GM21528 (cell line): ENCODE results near the gene DCDC2C.
A peak's percentile ranks its signal among the peaks of the same experiment; 100 is the strongest.

Experiments
- ATAC-seq: cut with Tn5 transposase; IDR thresholded peaks from one replicate; pipeline ENCODE4 v1.9.1; 2021; ENCODE audit warnings: mild to moderate bottlenecking, moderate library complexity; ENCODE audit not compliant: unreplicated experiment, low FRiP score

DCDC2C gene

DNA sequence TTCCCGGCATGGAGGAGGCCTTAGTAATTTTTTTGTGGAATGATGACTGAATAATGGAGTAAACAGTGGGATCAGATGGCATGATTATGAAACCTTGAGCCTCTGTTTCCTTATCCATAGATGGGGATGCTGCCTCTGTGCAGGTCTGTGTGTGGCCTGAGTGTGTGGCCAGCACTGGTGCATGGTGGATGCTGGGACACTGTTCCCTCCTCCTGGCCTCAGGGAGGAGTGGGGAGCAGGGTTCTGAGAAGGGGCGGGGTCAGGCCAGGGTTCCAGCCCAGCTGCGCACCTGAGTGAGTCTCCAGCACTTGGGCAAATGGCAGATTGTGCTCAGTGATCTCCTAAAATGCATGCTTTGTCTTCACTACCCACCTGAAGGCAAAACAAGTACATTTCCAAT lies 66.4 kb downstream of the DCDC2C start:
- ATAC-seq: no peak

DNA sequence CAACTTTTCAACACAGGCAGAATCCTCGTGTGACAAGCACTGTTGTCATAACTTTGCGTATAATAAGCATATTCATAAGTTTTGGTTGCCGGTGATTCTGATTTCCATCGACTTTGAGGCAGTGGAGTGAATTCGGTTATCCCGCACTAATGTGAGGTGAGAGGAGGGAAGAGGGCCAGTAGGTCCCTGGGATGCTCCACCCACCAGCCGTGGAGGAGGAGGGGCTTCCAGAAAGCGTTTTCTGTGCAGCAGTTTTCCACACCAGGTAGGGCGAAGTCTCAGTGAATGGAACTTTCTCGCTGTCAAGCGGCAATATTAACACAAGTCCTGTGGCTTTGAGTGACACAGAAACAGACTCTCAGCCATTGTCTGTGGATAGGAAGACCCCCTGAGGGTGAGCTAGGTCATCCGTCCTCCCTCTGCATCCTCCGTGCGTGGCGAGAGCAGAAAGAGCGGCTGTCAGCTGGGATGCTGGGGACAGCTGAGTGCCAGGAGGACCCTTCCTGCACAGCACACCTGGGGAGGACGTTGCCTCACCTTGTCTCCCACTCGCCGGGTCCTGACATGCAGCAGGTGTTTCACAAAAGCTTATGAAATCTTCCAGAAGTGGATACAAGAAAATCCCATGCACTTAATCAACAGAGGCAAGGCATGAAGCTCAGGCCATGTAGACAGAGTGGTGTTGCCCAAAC lies 67.5 kb downstream of the DCDC2C start:
- no peak for ATAC-seq

DNA sequence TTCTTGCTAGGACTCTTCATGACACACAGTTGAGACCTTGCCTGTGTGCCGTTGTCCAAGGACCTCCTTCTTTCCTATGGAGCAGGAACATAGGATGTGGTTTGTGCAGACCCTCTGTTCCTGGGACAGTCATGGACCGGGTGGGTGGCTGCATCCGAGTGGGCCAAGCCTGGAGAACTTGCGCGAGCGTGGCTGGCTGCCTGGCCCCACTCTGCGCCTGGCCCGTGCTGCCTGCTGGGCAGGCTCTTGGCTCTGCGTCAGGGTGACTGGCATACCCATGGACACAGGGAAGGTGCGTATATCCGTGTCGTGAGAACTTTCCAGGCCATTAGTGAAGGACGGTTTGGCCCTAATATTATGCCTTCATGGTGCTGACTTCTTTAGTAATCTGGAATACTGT lies 68.2 kb downstream of the DCDC2C start:
- no peak for ATAC-seq

DNA sequence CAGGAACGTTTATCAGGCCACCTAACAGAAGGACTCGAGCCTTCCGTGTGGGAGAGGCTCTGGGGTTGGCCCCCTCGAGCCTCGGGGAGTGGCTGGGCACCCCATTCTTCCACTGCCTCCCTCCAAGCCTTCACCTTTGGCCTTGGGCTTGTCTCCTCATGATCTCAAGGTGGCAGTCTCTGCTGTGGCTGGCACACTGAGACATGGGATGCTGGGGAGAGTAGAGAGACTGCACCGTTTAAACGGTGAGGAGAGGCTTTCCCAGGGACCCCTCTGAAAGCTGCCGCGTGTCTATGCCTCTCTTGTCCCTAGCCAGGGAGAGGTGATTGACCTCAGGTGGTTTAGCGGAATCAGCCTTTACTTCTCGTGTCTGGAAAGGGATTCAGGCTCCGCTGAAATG lies 71.0 kb downstream of the DCDC2C start:
- ATAC-seq: no peak

DNA sequence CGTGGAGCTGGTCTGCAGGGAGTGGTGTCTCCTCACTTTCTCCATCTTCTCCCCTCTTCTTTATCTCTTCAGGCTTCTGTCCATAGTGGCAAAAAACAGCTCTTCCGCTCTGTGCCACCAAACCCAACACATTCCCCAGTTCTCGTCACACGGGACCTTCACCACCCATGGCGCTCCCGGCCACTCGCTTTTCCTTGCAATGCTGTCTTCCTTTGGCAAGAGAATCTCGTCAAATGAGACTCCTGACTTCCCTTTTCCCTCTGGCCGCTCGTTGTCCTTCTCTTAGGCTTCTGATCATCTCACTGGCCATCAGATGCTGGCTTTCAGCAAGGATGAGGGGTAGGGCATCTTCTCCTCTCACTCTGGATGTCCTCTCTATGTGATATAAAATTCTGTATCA lies 72.9 kb downstream of the DCDC2C start:
- ATAC-seq: no peak

DNA sequence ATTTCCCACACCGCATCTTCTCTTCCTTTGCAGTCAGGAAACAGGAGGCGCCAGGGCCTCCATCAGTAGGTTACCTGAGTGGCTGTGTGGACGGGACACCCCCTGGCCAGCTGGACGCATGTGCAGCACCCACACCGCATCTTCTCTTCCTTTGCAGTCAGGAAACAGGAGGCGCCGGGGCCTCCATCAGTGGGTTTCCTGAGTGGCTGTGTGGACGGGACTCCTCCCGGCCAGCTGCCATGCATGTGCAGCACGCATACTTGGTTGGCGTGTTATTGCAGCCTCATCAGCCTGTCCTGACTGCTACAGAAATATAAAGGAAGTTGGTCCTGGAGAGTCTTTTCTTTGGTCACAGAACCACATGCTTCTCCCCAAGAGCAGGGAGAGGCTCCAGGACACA lies 74.6 kb downstream of the DCDC2C start:
- no peak for ATAC-seq

DNA sequence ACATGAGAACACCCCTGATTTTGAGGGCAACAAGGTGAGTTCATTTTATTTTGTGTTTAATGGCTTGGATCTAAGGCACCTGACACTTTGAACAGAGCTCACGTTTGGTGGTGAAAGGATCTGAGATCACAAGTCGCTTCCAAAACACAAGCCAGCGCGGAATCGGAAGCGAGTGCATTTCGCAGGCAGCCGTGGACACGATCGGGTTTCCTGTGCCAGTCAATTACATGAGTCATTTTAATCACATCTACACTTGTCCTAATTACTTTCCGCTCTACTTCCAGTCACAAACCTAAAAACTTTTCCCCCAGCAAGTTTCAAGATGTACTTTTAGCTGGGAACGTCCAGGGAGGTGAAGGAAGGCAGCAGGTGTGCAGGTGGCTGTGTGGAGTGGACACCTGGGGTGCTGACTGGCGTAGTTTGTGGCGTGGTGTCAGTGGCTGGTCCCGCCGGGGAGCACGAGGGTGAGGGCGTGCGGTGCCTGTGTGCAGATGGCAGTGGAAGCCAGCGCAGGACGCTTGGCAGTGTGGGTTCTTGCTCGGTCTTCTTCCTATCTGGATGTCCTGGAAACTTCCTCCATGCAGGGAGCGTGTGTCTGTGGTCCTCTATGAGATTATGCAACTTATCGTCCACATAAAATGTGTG lies 75.6 kb downstream of the DCDC2C start:
- ATAC-seq: no peak

DNA sequence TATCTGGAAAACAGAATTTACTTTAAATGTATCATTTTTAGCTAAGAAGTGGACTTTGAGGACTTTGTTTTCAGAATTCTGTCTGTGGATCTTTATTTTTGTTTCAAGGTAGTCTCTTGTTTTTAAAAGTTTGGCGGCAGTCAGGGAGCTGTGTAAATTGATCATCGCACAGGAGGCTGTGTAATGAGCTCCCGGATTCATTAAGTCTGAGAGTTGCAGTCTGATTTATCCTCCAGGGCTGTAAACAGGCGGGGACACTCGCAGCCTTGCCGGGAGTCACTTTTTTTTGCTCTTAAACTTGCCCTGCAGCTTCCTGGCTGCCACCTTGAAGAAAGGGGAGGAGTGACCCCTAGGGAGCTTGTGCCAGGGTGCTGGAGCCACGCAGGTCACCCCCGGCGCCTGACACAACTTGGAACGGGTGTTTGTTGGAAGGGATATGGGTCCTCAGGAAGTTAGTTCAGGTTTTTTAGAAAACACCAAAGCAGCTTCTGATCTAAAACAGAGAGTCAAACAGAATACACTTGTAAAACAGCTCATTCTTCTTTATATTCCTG lies 76.2 kb downstream of the DCDC2C start:
- no peak for ATAC-seq

DNA sequence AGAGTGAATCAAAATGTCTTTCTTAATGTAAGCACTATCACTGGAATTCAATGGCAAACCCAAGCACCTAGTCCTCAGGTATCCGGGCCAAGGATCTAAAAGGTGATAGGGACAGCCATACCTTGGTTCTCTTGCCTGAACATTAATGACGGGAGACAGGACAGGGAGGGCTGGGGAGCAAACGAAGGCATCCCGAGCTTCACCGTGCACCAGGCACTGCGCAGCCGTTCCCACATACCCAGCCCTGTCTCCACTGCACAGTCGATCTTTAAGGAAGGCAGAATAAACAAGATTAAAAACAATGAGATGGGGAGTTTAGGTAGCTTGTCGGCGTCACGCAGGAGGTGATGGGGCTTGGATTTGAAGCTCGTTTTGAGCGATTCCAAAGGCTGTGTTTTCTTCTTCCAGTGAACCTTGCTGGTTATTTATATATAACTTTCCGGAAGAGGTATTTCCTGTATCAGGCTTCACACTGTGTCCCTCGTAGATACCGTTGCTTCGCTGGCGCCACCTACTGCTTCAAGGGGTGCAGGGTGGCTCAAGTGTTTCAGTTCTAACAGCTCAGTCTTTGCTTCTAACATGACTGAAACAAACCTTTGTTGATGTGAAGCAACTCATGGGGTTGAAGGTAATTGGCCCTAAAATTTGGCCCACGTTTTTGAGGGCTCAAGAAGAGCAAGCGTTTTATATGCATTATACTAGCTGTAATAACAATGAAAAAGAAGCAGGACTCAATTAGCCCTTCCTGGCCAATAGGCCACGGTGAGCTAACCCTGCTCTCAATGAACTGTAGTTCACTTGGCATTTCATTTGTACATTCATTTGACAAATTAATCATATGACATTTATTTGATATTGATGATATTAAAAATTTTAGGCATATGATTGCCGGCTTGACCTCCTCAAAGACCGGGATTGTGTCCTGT lies 77.4 kb downstream of the DCDC2C start:
- ATAC-seq: peak; percentile 97

DNA sequence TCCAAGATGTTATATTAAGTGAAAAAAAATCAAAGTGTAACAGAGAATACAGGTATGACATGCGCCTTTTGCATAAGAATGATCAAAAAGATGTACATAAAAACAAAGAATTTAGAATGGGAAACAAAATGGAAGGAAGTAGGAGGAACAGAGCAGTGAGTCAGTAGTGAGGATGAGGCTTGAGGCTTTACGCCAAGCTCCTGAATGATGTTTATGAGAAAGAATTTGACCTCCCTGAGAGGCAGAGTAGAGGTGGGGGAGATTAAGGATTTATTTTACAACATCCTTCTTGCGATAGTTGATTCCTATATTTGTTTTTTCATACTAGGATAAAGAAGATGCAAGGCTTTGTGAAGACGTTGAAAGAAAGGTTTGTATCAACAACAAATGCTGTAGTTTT lies 81.4 kb downstream of the DCDC2C start:
- no peak for ATAC-seq

DNA sequence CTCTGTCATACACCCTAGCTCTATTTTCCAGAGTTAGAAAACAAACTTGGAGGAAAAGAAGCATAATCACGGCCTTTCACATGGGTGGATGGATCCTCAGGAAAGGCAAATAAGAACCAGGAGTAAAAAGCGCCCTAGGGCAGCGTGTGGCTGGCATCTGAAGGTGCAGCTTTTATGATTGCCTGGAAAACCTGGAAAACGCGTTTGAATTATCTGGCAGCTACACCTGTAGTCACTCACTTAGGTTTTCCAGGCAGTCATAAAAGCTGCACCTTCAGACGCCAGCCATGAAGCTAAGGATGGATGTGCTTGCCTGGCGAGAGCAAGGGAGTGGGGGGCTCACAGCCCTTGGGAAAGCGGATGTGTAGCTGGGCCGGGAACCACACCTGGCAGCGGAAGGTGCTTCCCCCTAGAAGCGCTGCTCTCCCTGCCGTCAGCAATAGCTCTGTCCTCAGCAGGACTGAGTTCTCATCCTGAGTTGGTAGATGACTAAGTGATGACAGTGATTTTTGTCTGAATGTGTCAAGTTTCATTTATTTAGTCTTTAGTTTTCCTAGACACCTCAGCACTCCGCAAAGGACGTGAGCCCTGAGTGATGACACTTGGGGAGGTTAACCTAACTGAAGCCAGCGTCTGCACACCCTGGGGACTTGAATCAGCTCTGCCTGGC lies 82.0 kb downstream of the DCDC2C start:
- no peak for ATAC-seq

DNA sequence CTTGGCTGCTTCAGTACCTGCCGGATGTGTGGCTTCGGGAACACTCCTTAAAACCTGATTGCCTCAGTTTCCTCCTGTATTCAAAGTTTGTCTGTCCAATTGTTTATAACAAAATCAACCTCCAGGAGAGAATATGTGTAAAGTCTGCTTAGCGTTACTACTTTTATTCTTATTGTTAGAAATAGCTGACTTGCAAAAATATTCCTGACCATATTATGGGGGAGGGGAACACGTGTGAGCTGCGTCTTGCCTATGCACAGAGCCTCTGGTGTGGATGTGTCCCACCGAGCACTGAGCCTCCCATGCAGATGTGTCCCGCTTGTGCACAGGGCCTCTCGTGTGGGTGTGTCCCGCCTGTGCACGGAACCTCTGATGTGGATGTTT lies 82.5 kb downstream of the DCDC2C start:
- no peak for ATAC-seq

DNA sequence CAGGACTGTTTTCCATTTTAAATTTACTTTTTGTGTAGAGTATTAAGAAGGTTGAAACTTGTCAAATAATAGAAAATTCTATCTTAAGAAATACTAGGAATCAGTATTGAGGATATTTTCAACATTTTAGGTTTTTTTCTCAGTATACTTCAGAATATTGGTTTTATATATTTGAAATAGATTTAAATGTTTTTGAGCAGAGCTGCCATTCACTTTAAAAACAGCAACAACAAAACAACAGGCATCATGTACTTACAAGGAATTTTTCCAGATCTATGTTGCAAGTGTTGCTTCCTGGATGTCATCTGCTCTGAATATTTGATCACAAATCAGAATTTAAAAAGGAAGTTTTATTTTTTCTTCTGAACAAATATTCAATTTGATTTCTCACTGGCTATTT lies 84.4 kb downstream of the DCDC2C start:
- ATAC-seq: no peak

DNA sequence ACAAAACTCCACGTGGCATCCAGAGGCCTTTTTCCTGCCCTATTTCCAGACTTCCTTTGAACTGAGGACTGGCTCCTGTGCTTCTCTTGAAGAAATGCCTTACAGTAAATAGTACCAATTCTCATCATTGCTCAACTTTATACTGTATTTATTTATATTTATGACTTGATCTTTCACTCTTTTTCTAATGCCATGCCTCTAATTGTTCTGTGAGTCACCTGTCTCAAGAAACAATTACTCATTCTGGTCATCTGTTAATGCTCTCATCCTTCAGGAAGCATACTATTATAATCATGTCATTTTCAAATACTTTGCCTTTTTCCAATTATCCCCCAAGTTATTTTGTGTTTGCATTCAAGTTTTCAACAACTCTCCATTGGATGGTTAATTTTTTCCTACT lies 85.9 kb downstream of the DCDC2C start:
- ATAC-seq: no peak

DNA sequence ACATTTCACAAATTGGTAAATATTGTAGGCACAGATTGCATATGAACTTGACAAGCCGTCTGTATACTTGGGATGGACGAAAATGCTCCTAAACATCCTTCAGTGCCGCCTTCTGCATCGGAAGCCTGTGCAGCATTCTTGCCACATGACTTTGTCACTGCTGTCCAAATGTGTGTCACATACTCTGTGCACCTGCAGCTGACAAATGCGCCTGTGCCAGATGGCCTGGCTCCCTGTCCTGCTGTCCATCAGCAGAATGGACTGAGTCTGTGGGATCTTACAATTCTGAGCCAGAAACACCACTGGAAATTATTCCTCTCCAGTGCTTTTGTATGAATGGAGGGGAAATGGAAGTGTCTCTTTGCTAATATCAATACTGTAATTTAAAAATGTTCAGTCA lies 89.9 kb downstream of the DCDC2C start:
- no peak for ATAC-seq

DNA sequence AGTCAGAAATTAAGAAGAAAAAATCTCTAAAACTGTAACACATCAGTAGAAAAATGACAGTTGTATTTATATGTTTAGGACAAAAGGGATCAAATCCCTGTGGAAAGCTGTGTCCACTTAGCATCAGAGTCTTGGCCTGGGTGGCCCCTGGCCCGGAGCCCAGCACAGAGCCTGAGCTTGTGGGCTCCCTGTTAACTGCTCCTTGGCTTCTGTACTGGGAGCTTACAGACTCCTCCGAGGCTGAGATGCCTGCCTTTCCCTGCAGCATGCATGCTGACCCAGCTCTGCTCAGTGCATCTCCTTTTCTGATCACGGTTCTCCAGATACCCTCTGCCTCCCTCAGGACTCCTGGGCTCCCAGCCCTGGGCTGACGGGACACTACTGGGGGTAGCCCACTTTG lies 98.1 kb downstream of the DCDC2C start:
- ATAC-seq: no peak

DNA sequence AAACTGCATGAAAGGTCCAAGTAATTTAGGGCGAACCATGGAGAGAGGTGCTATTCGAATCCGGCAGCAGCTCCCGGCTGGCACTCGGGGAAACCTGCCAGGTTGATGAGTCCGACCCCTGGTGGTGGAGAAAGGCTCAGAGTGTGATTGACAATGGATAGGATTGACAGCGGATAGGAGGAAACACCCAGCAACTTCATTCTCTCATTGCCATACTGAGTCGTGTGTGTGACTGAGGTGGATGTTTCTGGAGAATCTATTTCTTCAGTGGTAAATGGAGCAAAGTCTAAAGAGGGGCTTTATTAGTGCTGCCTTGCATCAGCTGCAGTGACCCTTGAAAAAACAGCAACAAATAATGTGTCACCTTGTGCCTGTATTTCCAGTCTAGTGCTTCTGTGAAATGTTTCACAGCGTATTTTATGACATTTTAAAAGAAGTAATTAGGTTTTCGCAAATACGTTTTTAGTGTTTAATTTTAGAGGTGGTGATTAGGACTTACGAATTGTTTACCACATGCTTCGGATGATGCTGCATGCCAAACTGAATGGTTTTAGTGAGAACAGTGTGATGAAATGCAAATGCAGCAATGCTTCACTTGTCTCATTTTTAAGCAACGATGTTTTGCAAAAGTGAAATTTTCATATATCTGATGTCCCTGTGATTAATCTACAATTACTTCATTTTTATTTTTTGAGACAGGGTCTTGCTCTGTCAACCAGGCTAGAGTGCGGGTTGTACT lies 102.0 kb downstream of the DCDC2C start:
- ATAC-seq: no peak

DNA sequence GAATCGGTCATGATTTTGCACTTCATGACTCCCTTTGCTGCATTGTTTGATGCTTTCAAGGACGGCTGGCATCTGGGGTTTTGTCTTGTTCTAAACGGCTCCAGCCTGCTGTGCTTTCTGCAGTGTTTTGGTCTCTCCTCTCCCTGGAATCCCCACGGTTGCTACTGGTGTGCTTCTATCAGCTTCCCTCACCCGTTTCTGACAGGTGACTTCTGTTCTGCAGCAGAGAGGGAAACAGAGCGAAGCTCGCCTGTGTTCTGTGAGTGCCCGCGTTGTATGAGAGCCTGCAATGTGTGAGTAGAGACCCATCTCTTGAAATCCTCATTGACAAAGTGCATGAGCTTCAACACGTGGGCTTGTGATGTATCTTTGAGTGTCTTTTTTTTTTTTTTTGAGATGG lies 102.8 kb downstream of the DCDC2C start:
- no peak for ATAC-seq

DNA sequence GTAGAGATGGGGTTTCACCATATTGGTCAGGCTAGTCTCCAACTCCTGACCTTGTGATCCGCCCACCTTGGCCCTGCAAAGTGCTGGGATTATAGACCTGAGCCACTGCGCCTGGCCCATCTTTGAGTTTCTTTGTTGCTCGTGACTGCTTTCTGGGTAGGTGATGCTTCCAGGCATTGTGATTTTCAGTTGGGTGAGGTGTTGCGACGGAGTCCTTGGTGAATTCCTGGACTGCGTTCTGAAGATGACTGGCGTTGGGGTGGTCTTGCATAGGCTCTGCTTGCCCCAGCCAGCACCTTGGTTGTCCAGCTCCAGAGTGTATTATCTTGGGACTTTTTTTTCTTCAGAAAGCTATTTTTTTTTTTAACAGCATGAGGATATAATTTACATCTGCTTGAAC lies 103.4 kb downstream of the DCDC2C start:
- ATAC-seq: no peak

DNA sequence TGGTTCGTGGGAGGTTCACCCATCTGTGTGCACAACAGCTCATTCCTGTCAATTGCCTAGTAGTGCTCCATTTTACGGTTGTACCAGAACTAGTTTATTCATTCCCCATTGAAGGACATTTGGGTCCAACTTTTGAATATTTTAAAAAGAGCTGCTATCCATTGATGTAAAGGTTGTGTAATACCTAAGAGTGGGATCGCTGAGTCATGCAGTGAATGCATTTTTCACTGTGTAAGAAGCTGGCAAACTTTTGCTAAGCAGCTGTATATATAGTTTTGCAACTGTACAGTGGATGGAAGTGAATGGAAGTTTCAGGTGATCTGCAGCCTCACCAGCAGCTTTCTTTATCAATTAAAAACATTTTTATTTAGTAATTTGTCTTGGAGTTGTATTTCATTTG lies 104.5 kb downstream of the DCDC2C start:
- ATAC-seq: no peak
